Measurements from ENCODE around the gene NCAPD2.
"Not testable (repeated sequence)": the region's sequence is repeated elsewhere in the genome, so short reads cannot be mapped to it uniquely, and the experiment has no call there.

NCAPD2 gene

DNA sequence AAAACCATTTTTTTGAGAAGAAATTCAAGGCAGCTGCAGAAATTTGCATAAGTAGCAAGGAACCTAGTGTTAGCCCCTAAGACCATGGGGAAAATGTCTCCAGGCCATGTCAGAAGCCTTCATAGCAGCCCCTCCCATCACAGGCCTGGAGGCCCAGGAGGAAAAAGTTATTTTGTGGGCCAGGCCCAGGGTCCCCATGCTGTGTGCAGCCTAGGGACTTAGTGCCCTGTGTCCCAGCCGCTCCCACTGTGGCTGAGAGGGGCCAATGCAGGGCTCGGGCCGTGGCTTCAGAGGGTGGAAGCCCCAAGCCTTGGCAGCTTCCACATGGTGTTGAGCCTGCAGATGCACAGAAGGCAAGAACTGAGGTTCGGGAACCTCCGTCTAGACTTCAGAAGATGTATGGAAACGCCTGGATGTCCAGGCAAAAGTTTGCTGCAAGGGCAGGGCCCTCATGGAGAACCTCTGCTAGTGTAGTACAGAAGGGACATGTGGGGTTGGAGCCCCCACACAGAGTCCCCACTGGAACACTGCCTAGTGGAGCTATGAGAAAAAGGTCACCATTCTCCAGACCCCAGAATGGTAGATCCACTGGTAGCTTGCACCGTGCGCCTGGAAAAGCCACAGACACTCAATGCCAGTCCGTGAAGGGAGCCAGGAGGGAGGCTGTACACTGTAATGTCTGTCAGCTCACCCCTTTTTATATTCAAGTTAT, 26.2 kb upstream of the NCAPD2 start:
- H2BK5ac ChIP-seq (ENCODE audit: low read length); H3K4ac ChIP-seq (ENCODE audit: low read depth, low read length); H3K79me1 ChIP-seq (ENCODE audit: low read length); H2AK5ac ChIP-seq (ENCODE audit: low read length); H3K79me2 ChIP-seq (ENCODE audit: control insufficient read depth, insufficient read depth, low read length); DNase-seq; H3K27me3 ChIP-seq (ENCODE audit: insufficient read depth, low read length, poor library complexity); H3K36me3 ChIP-seq (ENCODE audit: control insufficient read depth, insufficient read depth, low read length); H3K27ac ChIP-seq (ENCODE audit: low read depth, low read length); H2BK120ac ChIP-seq (ENCODE audit: low read depth, low read length); H3K23ac ChIP-seq (ENCODE audit: low read length); H3K56ac ChIP-seq (ENCODE audit: low read length); H4K8ac ChIP-seq (ENCODE audit: low read depth, low read length); H3K4me2 ChIP-seq (ENCODE audit: low read length); H3K4me1 ChIP-seq (ENCODE audit: control insufficient read depth, low read depth, low read length); H3K4me3 ChIP-seq (ENCODE audit: low read length); H3K18ac ChIP-seq (ENCODE audit: low read length); H3K9ac ChIP-seq (ENCODE audit: low read length); H4K5ac ChIP-seq (ENCODE audit: low read length); H2BK15ac ChIP-seq (replicated peaks; ENCODE audit: low read depth): not testable (repeated sequence)
- no CpG with 5 or more reads among the region's 9 CpGs for WGBS (ENCODE audit: extremely low coverage, insufficient coverage, low lambda C conversion rate)

DNA sequence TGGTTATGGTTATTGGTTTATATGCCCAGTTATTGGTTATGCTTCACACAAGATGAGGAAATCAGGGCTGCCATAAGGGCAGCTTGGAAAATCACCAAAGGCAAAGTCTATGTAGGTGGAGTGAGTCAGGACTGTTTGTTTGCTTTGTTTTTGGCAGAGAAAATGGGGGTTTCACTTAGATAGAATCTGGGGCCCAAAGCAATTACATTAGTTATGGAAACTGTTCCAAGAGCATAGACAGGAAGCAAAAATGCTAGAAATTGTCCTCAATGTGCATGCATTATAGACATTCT, 25.7 kb upstream of the NCAPD2 start:
- Histone ChIP-seq H3K79me2 (ENCODE audit: control insufficient read depth, insufficient read depth, low read length) (peaks cover 2% of the 10 kb centered on the region), H3K56ac (ENCODE audit: low read length) (no peak overlapping the region), H4K5ac (ENCODE audit: low read length) (no peak overlapping the region), H2BK120ac (ENCODE audit: low read depth, low read length) (no peak overlapping the region), H2BK15ac (replicated peaks; ENCODE audit: low read depth) (no peak overlapping the region), H3K4me1 (ENCODE audit: control insufficient read depth, low read depth, low read length) (peaks cover 4% of the 10 kb centered on the region), H2AK5ac (ENCODE audit: low read length) (no peak overlapping the region), H2BK5ac (ENCODE audit: low read length) (no peak overlapping the region), H3K27ac (ENCODE audit: low read depth, low read length) (no peak overlapping the region), H3K4me3 (ENCODE audit: low read length) (no peak overlapping the region), H3K18ac (ENCODE audit: low read length) (no peak overlapping the region), H3K27me3 (ENCODE audit: insufficient read depth, low read length, poor library complexity) (no peaks in the 10 kb centered on the region), H3K4ac (ENCODE audit: low read depth, low read length) (no peak overlapping the region), H3K79me1 (ENCODE audit: low read length) (peaks cover 9% of the 10 kb centered on the region), H3K4me2 (ENCODE audit: low read length) (no peak overlapping the region), H3K36me3 (ENCODE audit: control insufficient read depth, insufficient read depth, low read length) (peaks cover 9% of the 10 kb centered on the region), H3K23ac (ENCODE audit: low read length) (no peak overlapping the region), H4K8ac (ENCODE audit: low read depth, low read length) (no peak overlapping the region), H3K9ac (ENCODE audit: low read length) (no peak overlapping the region)
- no peak for DNase-seq

- H3K4me2 ChIP-seq (ENCODE audit: low read length), result no peak overlapping the region
- no peak overlapping the region for H3K4me3 ChIP-seq (ENCODE audit: low read length)
- no peak overlapping the region for H3K27ac ChIP-seq (ENCODE audit: low read depth, low read length)
- peaks cover 9% of the 10 kb centered on the region for H3K36me3 ChIP-seq (ENCODE audit: control insufficient read depth, insufficient read depth, low read length)
- no peak overlapping the region for H4K8ac ChIP-seq (ENCODE audit: low read depth, low read length)
- no peak overlapping the region for H4K5ac ChIP-seq (ENCODE audit: low read length)
- WGBS (ENCODE audit: extremely low coverage, insufficient coverage, low lambda C conversion rate), result no CpG with 5 or more reads among the region's 6 CpGs
- no peak overlapping the region for H3K18ac ChIP-seq (ENCODE audit: low read length)
- H3K56ac ChIP-seq (ENCODE audit: low read length), result no peak overlapping the region
- H2BK120ac ChIP-seq (ENCODE audit: low read depth, low read length), result no peak overlapping the region
- no peak for DNase-seq
- H3K79me2 ChIP-seq (ENCODE audit: control insufficient read depth, insufficient read depth, low read length), result peaks cover 2% of the 10 kb centered on the region
- H3K23ac ChIP-seq (ENCODE audit: low read length), result no peak overlapping the region
- peaks cover 9% of the 10 kb centered on the region for H3K79me1 ChIP-seq (ENCODE audit: low read length)
- H3K4ac ChIP-seq (ENCODE audit: low read depth, low read length), result no peak overlapping the region
- no peaks in the 10 kb centered on the region for H3K27me3 ChIP-seq (ENCODE audit: insufficient read depth, low read length, poor library complexity)
- H2BK15ac ChIP-seq (replicated peaks; ENCODE audit: low read depth), result no peak overlapping the region
- no peak overlapping the region for H2BK5ac ChIP-seq (ENCODE audit: low read length)
- H3K4me1 ChIP-seq (ENCODE audit: control insufficient read depth, low read depth, low read length), result peaks cover 4% of the 10 kb centered on the region
- no peak overlapping the region for H3K9ac ChIP-seq (ENCODE audit: low read length)
- no peak overlapping the region for H2AK5ac ChIP-seq (ENCODE audit: low read length)
Observed at GRCh38 chr12:6469092-6469491, 24.8 kb upstream of the NCAPD2 start.

GRCh38 chr12:6469609-6470374, 24.1 kb upstream of the NCAPD2 start:
- H3K4me2 ChIP-seq (ENCODE audit: low read length), result peak overlapping the region; percentile 77
- H3K27me3 ChIP-seq (ENCODE audit: insufficient read depth, low read length, poor library complexity), result no peaks in the 10 kb centered on the region
- H3K4me3 ChIP-seq (ENCODE audit: low read length), result peak overlapping the region; percentile 74
- peak overlapping the region; percentile 54 for H3K18ac ChIP-seq (ENCODE audit: low read length)
- H3K56ac ChIP-seq (ENCODE audit: low read length), result peak overlapping the region; percentile 93
- no peak overlapping the region for H4K8ac ChIP-seq (ENCODE audit: low read depth, low read length)
- H3K79me2 ChIP-seq (ENCODE audit: control insufficient read depth, insufficient read depth, low read length), result peaks cover 2% of the 10 kb centered on the region
- no peak overlapping the region for H2BK15ac ChIP-seq (replicated peaks; ENCODE audit: low read depth)
- no peak overlapping the region for H2BK5ac ChIP-seq (ENCODE audit: low read length)
- peak overlapping the region; percentile 87 for H3K9ac ChIP-seq (ENCODE audit: low read length)
- no peak overlapping the region for H4K5ac ChIP-seq (ENCODE audit: low read length)
- H3K36me3 ChIP-seq (ENCODE audit: control insufficient read depth, insufficient read depth, low read length), result peaks cover 2% of the 10 kb centered on the region
- peak overlapping the region; percentile 22 for H2AK5ac ChIP-seq (ENCODE audit: low read length)
- no CpG with 5 or more reads among the region's 16 CpGs for WGBS (ENCODE audit: extremely low coverage, insufficient coverage, low lambda C conversion rate)
- peaks cover 9% of the 10 kb centered on the region for H3K79me1 ChIP-seq (ENCODE audit: low read length)
- H2BK120ac ChIP-seq (ENCODE audit: low read depth, low read length), result no peak overlapping the region
- H3K23ac ChIP-seq (ENCODE audit: low read length), result no peak overlapping the region
- no peak overlapping the region for H3K4ac ChIP-seq (ENCODE audit: low read depth, low read length)
- peak; percentile 43 for DNase-seq
- peak overlapping the region; percentile 5 for H3K27ac ChIP-seq (ENCODE audit: low read depth, low read length)
- peaks cover 4% of the 10 kb centered on the region for H3K4me1 ChIP-seq (ENCODE audit: control insufficient read depth, low read depth, low read length)

- DNase-seq, result peak; percentile 99
- H3K4ac ChIP-seq (ENCODE audit: low read depth, low read length), result no peak within 1 kb of the TSS
- peak within 1 kb of the TSS; percentile 71 for H2BK5ac ChIP-seq (ENCODE audit: low read length)
- WGBS (ENCODE audit: extremely low coverage, insufficient coverage, low lambda C conversion rate), result no CpG with 5 or more reads among the region's 69 CpGs
- peak within 1 kb of the TSS; percentile 81 for H3K27ac ChIP-seq (ENCODE audit: low read depth, low read length)
- peak within 1 kb of the TSS; percentile 77 for H3K4me2 ChIP-seq (ENCODE audit: low read length)
- no peak within 1 kb of the TSS for H4K8ac ChIP-seq (ENCODE audit: low read depth, low read length)
- H4K5ac ChIP-seq (ENCODE audit: low read length), result no peak within 1 kb of the TSS
- peaks cover 4% of the 10 kb centered on the region for H3K4me1 ChIP-seq (ENCODE audit: control insufficient read depth, low read depth, low read length)
- H2BK15ac ChIP-seq (replicated peaks; ENCODE audit: low read depth), result no peak within 1 kb of the TSS
- H3K9ac ChIP-seq (ENCODE audit: low read length), result peak within 1 kb of the TSS; percentile 87
- H2AK5ac ChIP-seq (ENCODE audit: low read length), result peak within 1 kb of the TSS; percentile 22
- peak within 1 kb of the TSS; percentile 93 for H3K56ac ChIP-seq (ENCODE audit: low read length)
- H3K23ac ChIP-seq (ENCODE audit: low read length), result no peak within 1 kb of the TSS
- H2BK120ac ChIP-seq (ENCODE audit: low read depth, low read length), result no peak within 1 kb of the TSS
- peak within 1 kb of the TSS; percentile 64 for H3K18ac ChIP-seq (ENCODE audit: low read length)
- peaks cover 2% of the 10 kb centered on the region for H3K79me2 ChIP-seq (ENCODE audit: control insufficient read depth, insufficient read depth, low read length)
- no peaks in the 10 kb centered on the region for H3K36me3 ChIP-seq (ENCODE audit: control insufficient read depth, insufficient read depth, low read length)
- H3K79me1 ChIP-seq (ENCODE audit: low read length), result peaks cover 9% of the 10 kb centered on the region
- peak within 1 kb of the TSS; percentile 74 for H3K4me3 ChIP-seq (ENCODE audit: low read length)
- no peaks in the 10 kb centered on the region for H3K27me3 ChIP-seq (ENCODE audit: insufficient read depth, low read length, poor library complexity)
Observed at GRCh38 chr12:6470375-6471163, 23.3 kb upstream of the NCAPD2 start, which contains the start of gene VAMP1. VAMP1 (minus strand) TSS chr12:6470677; CDS start chr12:6470531, 146 bp downstream.

Data from mesendoderm (in vitro differentiated cells).